ENCODE data around the gene ERFE. TPM values are rescaled to one million over a fixed set of nuclear protein-coding genes. Genes with fewer than 3 reads are reported as not detected.

The ERFE gene
- total and polyA plus RNA-seq, 10 of the 15 experiments (the other 5 are each of a cell fraction or from before 2014, with no cell fraction given) = not detected

DNA sequence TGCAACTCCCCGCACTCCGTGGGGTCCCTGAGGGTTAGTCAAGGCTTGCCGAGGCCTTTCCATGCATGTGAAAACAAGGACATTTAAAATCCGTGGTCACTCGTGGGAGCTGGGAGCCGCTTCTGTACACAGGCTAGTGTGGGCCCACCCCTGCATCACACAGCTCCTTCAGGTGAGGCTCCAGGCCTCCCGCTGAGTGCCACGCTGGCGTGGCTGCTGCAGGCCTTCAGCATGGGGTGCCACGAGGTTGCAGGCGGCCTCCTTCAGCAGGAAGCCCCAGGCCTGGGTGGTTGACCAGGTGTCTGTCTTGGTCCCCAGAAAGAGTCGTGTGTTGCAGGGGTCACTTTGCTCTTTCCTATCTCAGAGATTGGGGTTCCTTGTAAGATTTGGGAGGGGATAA is 13.7 kb upstream of the ERFE start (continued):
- TF ChIP-seq, protein P1, sequence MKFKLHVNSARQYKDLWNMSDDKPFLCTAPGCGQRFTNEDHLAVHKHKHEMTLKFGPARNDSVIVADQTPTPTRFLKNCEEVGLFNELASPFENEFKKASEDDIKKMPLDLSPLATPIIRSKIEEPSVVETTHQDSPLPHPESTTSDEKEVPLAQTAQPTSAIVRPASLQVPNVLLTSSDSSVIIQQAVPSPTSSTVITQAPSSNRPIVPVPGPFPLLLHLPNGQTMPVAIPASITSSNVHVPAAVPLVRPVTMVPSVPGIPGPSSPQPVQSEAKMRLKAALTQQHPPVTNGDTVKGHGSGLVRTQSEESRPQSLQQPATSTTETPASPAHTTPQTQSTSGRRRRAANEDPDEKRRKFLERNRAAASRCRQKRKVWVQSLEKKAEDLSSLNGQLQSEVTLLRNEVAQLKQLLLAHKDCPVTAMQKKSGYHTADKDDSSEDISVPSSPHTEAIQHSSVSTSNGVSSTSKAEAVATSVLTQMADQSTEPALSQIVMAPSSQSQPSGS (IDR thresholded peaks at IDR 0.05; ENCODE audit: low read length) = no peak
- TF ChIP-seq CEBPB (IDR thresholded peaks at IDR 0.05; ENCODE audit: borderline replicate concordance in 1 of 2, low read depth in 2 of 2, low read length in 2 of 2) = no peak
- TF ChIP-seq, protein P2, sequence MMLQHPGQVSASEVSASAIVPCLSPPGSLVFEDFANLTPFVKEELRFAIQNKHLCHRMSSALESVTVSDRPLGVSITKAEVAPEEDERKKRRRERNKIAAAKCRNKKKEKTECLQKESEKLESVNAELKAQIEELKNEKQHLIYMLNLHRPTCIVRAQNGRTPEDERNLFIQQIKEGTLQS (IDR thresholded peaks at IDR 0.05; ENCODE audit: borderline replicate concordance, extremely low read depth, low read depth, low read length) = no peak
- TF ChIP-seq ZNF622 (IDR thresholded peaks at IDR 0.05) = no peak
- TF ChIP-seq, protein P3, sequence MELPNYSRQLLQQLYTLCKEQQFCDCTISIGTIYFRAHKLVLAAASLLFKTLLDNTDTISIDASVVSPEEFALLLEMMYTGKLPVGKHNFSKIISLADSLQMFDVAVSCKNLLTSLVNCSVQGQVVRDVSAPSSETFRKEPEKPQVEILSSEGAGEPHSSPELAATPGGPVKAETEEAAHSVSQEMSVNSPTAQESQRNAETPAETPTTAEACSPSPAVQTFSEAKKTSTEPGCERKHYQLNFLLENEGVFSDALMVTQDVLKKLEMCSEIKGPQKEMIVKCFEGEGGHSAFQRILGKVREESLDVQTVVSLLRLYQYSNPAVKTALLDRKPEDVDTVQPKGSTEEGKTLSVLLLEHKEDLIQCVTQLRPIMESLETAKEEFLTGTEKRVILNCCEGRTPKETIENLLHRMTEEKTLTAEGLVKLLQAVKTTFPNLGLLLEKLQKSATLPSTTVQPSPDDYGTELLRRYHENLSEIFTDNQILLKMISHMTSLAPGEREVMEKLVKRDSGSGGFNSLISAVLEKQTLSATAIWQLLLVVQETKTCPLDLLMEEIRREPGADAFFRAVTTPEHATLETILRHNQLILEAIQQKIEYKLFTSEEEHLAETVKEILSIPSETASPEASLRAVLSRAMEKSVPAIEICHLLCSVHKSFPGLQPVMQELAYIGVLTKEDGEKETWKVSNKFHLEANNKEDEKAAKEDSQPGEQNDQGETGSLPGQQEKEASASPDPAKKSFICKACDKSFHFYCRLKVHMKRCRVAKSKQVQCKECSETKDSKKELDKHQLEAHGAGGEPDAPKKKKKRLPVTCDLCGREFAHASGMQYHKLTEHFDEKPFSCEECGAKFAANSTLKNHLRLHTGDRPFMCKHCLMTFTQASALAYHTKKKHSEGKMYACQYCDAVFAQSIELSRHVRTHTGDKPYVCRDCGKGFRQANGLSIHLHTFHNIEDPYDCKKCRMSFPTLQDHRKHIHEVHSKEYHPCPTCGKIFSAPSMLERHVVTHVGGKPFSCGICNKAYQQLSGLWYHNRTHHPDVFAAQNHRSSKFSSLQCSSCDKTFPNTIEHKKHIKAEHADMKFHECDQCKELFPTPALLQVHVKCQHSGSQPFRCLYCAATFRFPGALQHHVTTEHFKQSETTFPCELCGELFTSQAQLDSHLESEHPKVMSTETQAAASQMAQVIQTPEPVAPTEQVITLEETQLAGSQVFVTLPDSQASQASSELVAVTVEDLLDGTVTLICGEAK (IDR thresholded peaks at IDR 0.05; ENCODE audit: borderline replicate concordance) = no peak
- no peak for TF ChIP-seq BHLHE40 (IDR thresholded peaks at IDR 0.05; ENCODE audit: borderline replicate concordance in 1 of 2, low read depth in 2 of 2, low read length in 1 of 2)
- no peak for TF ChIP-seq CBX3 (IDR thresholded peaks at IDR 0.05; ENCODE audit: borderline replicate concordance, low read depth)
- TF ChIP-seq, protein P4, sequence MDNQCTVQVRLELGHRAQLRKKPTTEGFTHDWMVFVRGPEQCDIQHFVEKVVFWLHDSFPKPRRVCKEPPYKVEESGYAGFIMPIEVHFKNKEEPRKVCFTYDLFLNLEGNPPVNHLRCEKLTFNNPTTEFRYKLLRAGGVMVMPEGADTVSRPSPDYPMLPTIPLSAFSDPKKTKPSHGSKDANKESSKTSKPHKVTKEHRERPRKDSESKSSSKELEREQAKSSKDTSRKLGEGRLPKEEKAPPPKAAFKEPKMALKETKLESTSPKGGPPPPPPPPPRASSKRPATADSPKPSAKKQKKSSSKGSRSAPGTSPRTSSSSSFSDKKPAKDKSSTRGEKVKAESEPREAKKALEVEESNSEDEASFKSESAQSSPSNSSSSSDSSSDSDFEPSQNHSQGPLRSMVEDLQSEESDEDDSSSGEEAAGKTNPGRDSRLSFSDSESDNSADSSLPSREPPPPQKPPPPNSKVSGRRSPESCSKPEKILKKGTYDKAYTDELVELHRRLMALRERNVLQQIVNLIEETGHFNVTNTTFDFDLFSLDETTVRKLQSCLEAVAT (IDR thresholded peaks at IDR 0.05) = no peak
- no peak for TF ChIP-seq HCFC1 (IDR thresholded peaks at IDR 0.05; ENCODE audit: low read length)
- TF ChIP-seq, protein P5, sequence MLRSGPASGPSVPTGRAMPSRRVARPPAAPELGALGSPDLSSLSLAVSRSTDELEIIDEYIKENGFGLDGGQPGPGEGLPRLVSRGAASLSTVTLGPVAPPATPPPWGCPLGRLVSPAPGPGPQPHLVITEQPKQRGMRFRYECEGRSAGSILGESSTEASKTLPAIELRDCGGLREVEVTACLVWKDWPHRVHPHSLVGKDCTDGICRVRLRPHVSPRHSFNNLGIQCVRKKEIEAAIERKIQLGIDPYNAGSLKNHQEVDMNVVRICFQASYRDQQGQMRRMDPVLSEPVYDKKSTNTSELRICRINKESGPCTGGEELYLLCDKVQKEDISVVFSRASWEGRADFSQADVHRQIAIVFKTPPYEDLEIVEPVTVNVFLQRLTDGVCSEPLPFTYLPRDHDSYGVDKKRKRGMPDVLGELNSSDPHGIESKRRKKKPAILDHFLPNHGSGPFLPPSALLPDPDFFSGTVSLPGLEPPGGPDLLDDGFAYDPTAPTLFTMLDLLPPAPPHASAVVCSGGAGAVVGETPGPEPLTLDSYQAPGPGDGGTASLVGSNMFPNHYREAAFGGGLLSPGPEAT (IDR thresholded peaks at IDR 0.05; ENCODE audit: low read depth) = no peak

Data from GM12878 (cell line).